ENCODE measurements around the gene ADK. TPM values are rescaled to one million over a fixed set of nuclear protein-coding genes. Genes with fewer than 3 reads are reported as not detected.

ADK gene
- polyA plus RNA-seq, 1 donor (not counting 4 experiments of a cell fraction or from before 2014, with no cell fraction given): 139 TPM

DNA sequence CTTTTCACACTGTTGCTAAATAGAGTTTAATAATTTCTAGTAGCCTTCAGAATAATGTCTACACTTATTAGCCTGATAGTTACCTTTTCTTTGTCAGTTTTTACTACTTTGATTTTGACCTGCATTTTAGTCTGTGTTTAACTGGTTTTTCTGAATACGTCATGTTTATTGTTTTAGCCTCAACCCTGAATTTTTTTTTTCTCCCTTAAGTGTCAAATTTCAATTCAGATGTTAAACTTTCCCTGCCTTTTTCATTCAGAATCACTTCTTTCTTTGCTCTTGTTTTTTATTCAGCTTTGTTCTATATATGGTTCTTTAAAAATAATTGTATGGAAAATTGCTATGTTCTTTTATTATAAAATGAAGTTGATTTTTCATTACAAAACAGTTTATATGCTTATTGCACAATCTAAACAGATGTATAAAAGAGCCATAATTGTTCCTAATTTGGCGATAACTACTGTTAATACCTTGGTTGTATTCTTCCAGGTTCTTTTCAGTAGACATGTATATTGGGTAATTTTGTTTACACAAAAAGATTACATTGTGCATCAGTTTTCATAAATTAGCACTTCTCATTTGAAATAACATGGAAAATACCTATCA is 159.7 kb downstream of the ADK start:
- H3K36me3 ChIP-seq (ENCODE audit: control insufficient read depth in 2 of 2, extremely low read depth in 1 of 2, insufficient read depth in 2 of 2, low read length in 2 of 2): no peaks in the 10 kb centered on the region
- H3K9ac ChIP-seq (ENCODE audit: control insufficient read depth, extremely low read depth, insufficient read depth, low read length): no peak overlapping the region
- H3K4me3 ChIP-seq (ENCODE audit: control insufficient read depth in 2 of 3, extremely low read depth in 1 of 3, insufficient read depth in 2 of 3, low read depth in 1 of 3, low read length in 3 of 3): no peak overlapping the region
- peaks cover 13% of the 10 kb centered on the region for H3K4me1 ChIP-seq (ENCODE audit: control insufficient read depth, extremely low read depth, insufficient read depth, low read length)
- H3K79me2 ChIP-seq (ENCODE audit: control insufficient read depth, insufficient read depth, low read length): peaks cover 26% of the 10 kb centered on the region
- no peaks in the 10 kb centered on the region for H3K9me1 ChIP-seq (ENCODE audit: control insufficient read depth, extremely low read depth, insufficient read depth, low read length)
- H3K9me3 ChIP-seq (ENCODE audit: control insufficient read depth, low read depth, low read length): no peaks in the 10 kb centered on the region
- DNase-seq (ENCODE audit: low read depth, low spot score): no peak
- no peak for FAIRE-seq
- H3K27me3 ChIP-seq (ENCODE audit: control insufficient read depth, extremely low read depth, insufficient read depth, low read length): no peaks in the 10 kb centered on the region
- H2AFZ ChIP-seq (ENCODE audit: control insufficient read depth, low read length): no peak overlapping the region
- H3K4me2 ChIP-seq (ENCODE audit: control insufficient read depth, extremely low read depth, insufficient read depth, low read depth, low read length): no peak overlapping the region
- TF ChIP-seq, protein P1, sequence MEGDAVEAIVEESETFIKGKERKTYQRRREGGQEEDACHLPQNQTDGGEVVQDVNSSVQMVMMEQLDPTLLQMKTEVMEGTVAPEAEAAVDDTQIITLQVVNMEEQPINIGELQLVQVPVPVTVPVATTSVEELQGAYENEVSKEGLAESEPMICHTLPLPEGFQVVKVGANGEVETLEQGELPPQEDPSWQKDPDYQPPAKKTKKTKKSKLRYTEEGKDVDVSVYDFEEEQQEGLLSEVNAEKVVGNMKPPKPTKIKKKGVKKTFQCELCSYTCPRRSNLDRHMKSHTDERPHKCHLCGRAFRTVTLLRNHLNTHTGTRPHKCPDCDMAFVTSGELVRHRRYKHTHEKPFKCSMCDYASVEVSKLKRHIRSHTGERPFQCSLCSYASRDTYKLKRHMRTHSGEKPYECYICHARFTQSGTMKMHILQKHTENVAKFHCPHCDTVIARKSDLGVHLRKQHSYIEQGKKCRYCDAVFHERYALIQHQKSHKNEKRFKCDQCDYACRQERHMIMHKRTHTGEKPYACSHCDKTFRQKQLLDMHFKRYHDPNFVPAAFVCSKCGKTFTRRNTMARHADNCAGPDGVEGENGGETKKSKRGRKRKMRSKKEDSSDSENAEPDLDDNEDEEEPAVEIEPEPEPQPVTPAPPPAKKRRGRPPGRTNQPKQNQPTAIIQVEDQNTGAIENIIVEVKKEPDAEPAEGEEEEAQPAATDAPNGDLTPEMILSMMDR (optimal IDR thresholded peaks at IDR 0.05 in 1 of 3, IDR thresholded peaks at IDR 0.05 in 1 of 3, conservative IDR thresholded peaks at IDR 0.05 in 1 of 3; ENCODE audit: extremely low read depth in 1 of 3, insufficient read depth in 2 of 3, low read length in 3 of 3): no peak
- no peak for TF ChIP-seq EZH2 (IDR thresholded peaks at IDR 0.05; ENCODE audit: low read length)
- H4K20me1 ChIP-seq (ENCODE audit: control insufficient read depth, extremely low read depth, insufficient read depth, low read length): no peaks in the 10 kb centered on the region
- dilution Hi-C loops (cut with MboI; ENCODE audit: extremely low pct_ligation_motif_present, low sequenced_read_pairs): no loop called here
- no peak overlapping the region for H3K27ac ChIP-seq (ENCODE audit: control insufficient read depth, insufficient read depth, low read length)

DNA sequence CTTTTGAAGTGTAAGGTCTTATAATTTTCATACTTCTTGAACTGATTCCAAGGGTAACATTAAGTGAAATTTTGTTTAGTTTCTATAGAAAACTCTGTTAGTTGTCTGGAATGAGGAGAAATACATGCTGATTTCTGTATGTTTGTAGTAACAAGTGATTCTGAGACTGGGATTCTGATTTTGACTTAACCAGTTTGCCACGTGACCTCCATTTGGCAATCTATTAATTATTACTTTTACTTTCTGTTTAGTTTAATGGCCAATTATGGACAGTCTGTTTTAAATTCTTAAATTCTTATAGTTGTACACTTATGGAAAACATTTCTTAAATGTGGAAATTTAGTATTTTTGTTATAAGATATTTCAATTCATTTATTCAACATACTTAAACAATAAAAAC is 163.1 kb downstream of the ADK start:
- H3K4me1 ChIP-seq (ENCODE audit: control insufficient read depth, extremely low read depth, insufficient read depth, low read length): no peaks in the 10 kb centered on the region
- TF ChIP-seq, protein P1 (optimal IDR thresholded peaks at IDR 0.05 in 1 of 3, IDR thresholded peaks at IDR 0.05 in 1 of 3, conservative IDR thresholded peaks at IDR 0.05 in 1 of 3; ENCODE audit: extremely low read depth in 1 of 3, insufficient read depth in 2 of 3, low read length in 3 of 3): no peak
- TF ChIP-seq EZH2 (IDR thresholded peaks at IDR 0.05; ENCODE audit: low read length): no peak
- H2AFZ ChIP-seq (ENCODE audit: control insufficient read depth, low read length): no peak overlapping the region
- dilution Hi-C loops (cut with MboI; ENCODE audit: extremely low pct_ligation_motif_present, low sequenced_read_pairs): no loop called here
- H3K9me3 ChIP-seq (ENCODE audit: control insufficient read depth, low read depth, low read length): no peaks in the 10 kb centered on the region
- H3K9me1 ChIP-seq (ENCODE audit: control insufficient read depth, extremely low read depth, insufficient read depth, low read length): no peaks in the 10 kb centered on the region
- H3K27ac ChIP-seq (ENCODE audit: control insufficient read depth, insufficient read depth, low read length): no peak overlapping the region
- H3K9ac ChIP-seq (ENCODE audit: control insufficient read depth, extremely low read depth, insufficient read depth, low read length): no peak overlapping the region
- FAIRE-seq (no peak), DNase-seq (ENCODE audit: low read depth, low spot score) (no peak)
- peaks cover 0 to 7% of the 10 kb centered on the region in 2 experiments for H3K36me3 ChIP-seq (ENCODE audit: control insufficient read depth in 2 of 2, extremely low read depth in 1 of 2, insufficient read depth in 2 of 2, low read length in 2 of 2)
- H3K4me2 ChIP-seq (ENCODE audit: control insufficient read depth, extremely low read depth, insufficient read depth, low read depth, low read length): peak overlapping the region; percentile 1
- no peaks in the 10 kb centered on the region for H4K20me1 ChIP-seq (ENCODE audit: control insufficient read depth, extremely low read depth, insufficient read depth, low read length)
- peaks cover 18% of the 10 kb centered on the region for H3K79me2 ChIP-seq (ENCODE audit: control insufficient read depth, insufficient read depth, low read length)
- no peaks in the 10 kb centered on the region for H3K27me3 ChIP-seq (ENCODE audit: control insufficient read depth, extremely low read depth, insufficient read depth, low read length)
- H3K4me3 ChIP-seq (ENCODE audit: control insufficient read depth in 2 of 3, extremely low read depth in 1 of 3, insufficient read depth in 2 of 3, low read depth in 1 of 3, low read length in 3 of 3): no peak overlapping the region
